Fibroblast of lung (primary cell): ENCODE measurements around the gene COL4A2.

Source experiments
- CTCF ChIP-seq, 2 donors: IDR thresholded peaks in 1 of 2; conservative IDR thresholded peaks in 1 of 2; 1 replicate in 1 of 2; 2 replicates in 1 of 2; pipeline ENCODE4 v1.5.1; 2011 to 2012; ENCODE audit warnings: low read length in 2 of 2, control low read depth in 1 of 2, inconsistent platforms in 1 of 2, low read depth in 1 of 2, mild to moderate bottlenecking in 1 of 2
- EZH2 ChIP-seq: IDR thresholded peaks from 2 replicates; pipeline ENCODE4 v1.5.1; 2012; ENCODE audit warnings: low read length, control low read depth, mild to moderate bottlenecking; ENCODE audit errors: missing control alignments

GRCh38 chr13:110329798-110330461 lies 22.8 kb downstream of the COL4A2 start:
- TF ChIP-seq CTCF (conservative IDR thresholded peaks at IDR 0.05 in 1 of 2, IDR thresholded peaks at IDR 0.05 in 1 of 2; ENCODE audit: low read depth in 1 of 2, low read length in 2 of 2) (no peak), EZH2 (no peak)
